ENCODE data around the gene CRYBA4. TPM values are rescaled to one million over a fixed set of nuclear protein-coding genes. Genes with fewer than 3 reads are reported as not detected.

The CRYBA4 gene
- total and polyA plus RNA-seq, 5 donors from 2014 or later, result 0.59 TPM; not detected in 4

GRCh38 chr22:26617271-26618199, 4.2 kb upstream of the CRYBA4 start, which contains the start of gene CRYBB1:
TSS of gene CRYBB1 (minus strand) at chr22:26618027. CDS start at chr22:26616319, 1,708 bp downstream.
- Histone ChIP-seq H3K9me3 (ENCODE audit: control insufficient read depth in 2 of 2, low read length in 2 of 2) (no peaks in the 10 kb centered on the region), H3K27ac (ENCODE audit: insufficient read depth, low read length, poor library complexity, severe bottlenecking) (no peak within 1 kb of the TSS), H3K4me3 (ENCODE audit: low read depth, low read length) (no peak within 1 kb of the TSS), H3K36me3 (ENCODE audit: control insufficient read depth, insufficient read depth, low read length) (no peaks in the 10 kb centered on the region), H3K4me1 (ENCODE audit: control insufficient read depth, insufficient read depth, low read length, poor library complexity, severe bottlenecking) (no peaks in the 10 kb centered on the region), H3K27me3 (ENCODE audit: control insufficient read depth, insufficient read depth, low read length) (no peaks in the 10 kb centered on the region)
- no peak for ATAC-seq (ENCODE audit: low read depth in 2 of 2)
- no peak for DNase-seq
- Mint-ChIP-seq H3K9me3 (no peaks in the 10 kb centered on the region), H3K4me1 (peaks cover 0 to 4% (median 1%) of the 10 kb centered on the region in 4 donors), H3K4me3 (no peak within 1 kb of the TSS), H3K36me3 (no peaks in the 10 kb centered on the region), H3K27ac (peak within 1 kb of the TSS in 1 of 3 donors; percentile 79), H3K27me3 (no peaks in the 10 kb centered on the region)

DNA sequence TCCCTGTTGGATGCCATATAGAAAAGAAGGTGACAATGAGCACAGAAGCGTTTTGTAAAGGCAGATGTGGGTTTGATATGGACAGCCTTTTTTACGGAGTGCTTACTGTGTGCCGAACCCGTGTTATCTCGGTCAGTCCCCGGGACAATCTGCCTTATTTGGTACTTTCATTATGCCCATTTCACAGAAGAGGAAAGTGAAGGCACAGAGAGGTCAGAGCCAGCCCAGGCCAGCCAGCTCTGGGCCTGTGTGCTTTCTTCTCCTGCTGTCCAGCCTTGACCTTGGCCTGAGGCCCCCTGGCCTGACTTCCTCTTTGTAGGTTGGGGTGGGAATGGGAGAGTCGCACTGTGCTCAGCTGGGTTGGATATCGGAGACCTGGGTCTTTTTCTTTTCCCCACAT, 3.3 kb upstream of the CRYBA4 start:
- Histone ChIP-seq H3K27ac (ENCODE audit: insufficient read depth, low read length, poor library complexity, severe bottlenecking) (no peak overlapping the region), H3K9me3 (ENCODE audit: control insufficient read depth in 2 of 2, low read length in 2 of 2) (no peaks in the 10 kb centered on the region), H3K27me3 (ENCODE audit: control insufficient read depth, insufficient read depth, low read length) (no peaks in the 10 kb centered on the region), H3K4me3 (ENCODE audit: low read depth, low read length) (no peak overlapping the region), H3K4me1 (ENCODE audit: control insufficient read depth, insufficient read depth, low read length, poor library complexity, severe bottlenecking) (no peaks in the 10 kb centered on the region), H3K36me3 (ENCODE audit: control insufficient read depth, insufficient read depth, low read length) (no peaks in the 10 kb centered on the region)
- Mint-ChIP-seq H3K9me3 (no peaks in the 10 kb centered on the region), H3K4me3 (no peak overlapping the region), H3K36me3 (no peaks in the 10 kb centered on the region), H3K27ac (no peak overlapping the region), H3K4me1 (peaks cover 0 to 4% (median 1%) of the 10 kb centered on the region in 4 donors), H3K27me3 (peaks cover 5% of the 10 kb centered on the region)
- ATAC-seq (ENCODE audit: low read depth in 2 of 2), result no peak
- no peak for DNase-seq

DNA sequence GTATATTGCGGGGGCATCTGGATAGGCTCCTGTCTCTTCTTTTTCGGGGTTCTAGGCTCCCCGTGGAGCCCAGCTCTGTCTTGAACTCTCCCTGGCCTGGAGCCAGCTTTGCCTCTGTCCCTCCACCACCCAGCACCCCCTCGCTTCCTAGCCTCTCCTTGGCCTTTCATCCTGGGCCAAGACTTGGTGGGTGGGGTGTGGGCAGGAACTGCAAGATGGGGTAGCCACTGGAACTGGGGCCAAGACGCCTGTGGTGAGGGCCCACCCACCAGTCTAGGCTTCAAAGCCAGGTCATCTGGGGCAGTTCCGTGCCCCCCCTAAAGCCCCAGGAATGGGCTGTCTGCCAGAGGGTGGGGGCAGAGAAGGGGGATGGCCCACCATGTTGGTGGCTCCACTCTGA, 2.3 kb upstream of the CRYBA4 start:
- ATAC-seq (ENCODE audit: low read depth in 2 of 2) (no peak), DNase-seq (no peak)
- H3K9me3 Mint-ChIP-seq, result no peaks in the 10 kb centered on the region
- H3K36me3 ChIP-seq (ENCODE audit: control insufficient read depth, insufficient read depth, low read length), result no peaks in the 10 kb centered on the region
- no peaks in the 10 kb centered on the region for H3K4me1 ChIP-seq (ENCODE audit: control insufficient read depth, insufficient read depth, low read length, poor library complexity, severe bottlenecking)
- peaks cover 0 to 4% (median 1%) of the 10 kb centered on the region in 4 donors for H3K4me1 Mint-ChIP-seq
- H3K27ac ChIP-seq (ENCODE audit: insufficient read depth, low read length, poor library complexity, severe bottlenecking), result no peak overlapping the region
- H3K36me3 Mint-ChIP-seq, result no peaks in the 10 kb centered on the region
- no peaks in the 10 kb centered on the region for H3K27me3 ChIP-seq (ENCODE audit: control insufficient read depth, insufficient read depth, low read length)
- H3K27me3 Mint-ChIP-seq, result peaks cover 5% of the 10 kb centered on the region
- no peak overlapping the region for H3K4me3 ChIP-seq (ENCODE audit: low read depth, low read length)
- no peaks in the 10 kb centered on the region for H3K9me3 ChIP-seq (ENCODE audit: control insufficient read depth in 2 of 2, low read length in 2 of 2)
- H3K4me3 Mint-ChIP-seq, result no peak overlapping the region
- no peak overlapping the region for H3K27ac Mint-ChIP-seq

DNA sequence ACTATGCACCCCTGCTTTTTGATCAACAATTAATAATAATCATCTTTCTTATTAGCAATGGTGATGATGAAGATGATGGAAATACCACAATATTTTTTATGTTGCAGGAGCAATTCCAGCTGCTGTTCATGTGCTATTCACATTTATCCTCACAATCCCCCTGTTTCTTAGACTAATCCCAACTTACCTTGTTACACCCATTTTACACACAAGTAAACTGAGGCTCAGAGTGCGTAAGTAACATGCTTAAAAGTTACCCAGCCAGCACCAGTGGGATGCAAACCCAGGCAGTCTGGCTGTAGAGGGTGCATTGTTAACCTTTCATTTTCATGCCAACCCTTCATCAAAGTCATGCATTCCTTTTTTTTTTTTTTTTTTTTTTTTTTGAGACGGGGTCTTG, 1.6 kb upstream of the CRYBA4 start:
- no peaks in the 10 kb centered on the region for H3K27me3 ChIP-seq (ENCODE audit: control insufficient read depth, insufficient read depth, low read length)
- DNase-seq (no peak), ATAC-seq (ENCODE audit: low read depth in 2 of 2) (no peak)
- no peaks in the 10 kb centered on the region for H3K9me3 ChIP-seq (ENCODE audit: control insufficient read depth in 2 of 2, low read length in 2 of 2)
- no peak overlapping the region for H3K27ac ChIP-seq (ENCODE audit: insufficient read depth, low read length, poor library complexity, severe bottlenecking)
- Mint-ChIP-seq H3K9me3 (no peaks in the 10 kb centered on the region), H3K4me1 (peaks cover 0 to 4% (median under 1%) of the 10 kb centered on the region in 4 donors), H3K27ac (no peak overlapping the region), H3K27me3 (peaks cover 5% of the 10 kb centered on the region), H3K36me3 (no peaks in the 10 kb centered on the region), H3K4me3 (no peak overlapping the region)
- H3K4me1 ChIP-seq (ENCODE audit: control insufficient read depth, insufficient read depth, low read length, poor library complexity, severe bottlenecking), result no peaks in the 10 kb centered on the region
- H3K36me3 ChIP-seq (ENCODE audit: control insufficient read depth, insufficient read depth, low read length), result no peaks in the 10 kb centered on the region
- no peak overlapping the region for H3K4me3 ChIP-seq (ENCODE audit: low read depth, low read length)

DNA sequence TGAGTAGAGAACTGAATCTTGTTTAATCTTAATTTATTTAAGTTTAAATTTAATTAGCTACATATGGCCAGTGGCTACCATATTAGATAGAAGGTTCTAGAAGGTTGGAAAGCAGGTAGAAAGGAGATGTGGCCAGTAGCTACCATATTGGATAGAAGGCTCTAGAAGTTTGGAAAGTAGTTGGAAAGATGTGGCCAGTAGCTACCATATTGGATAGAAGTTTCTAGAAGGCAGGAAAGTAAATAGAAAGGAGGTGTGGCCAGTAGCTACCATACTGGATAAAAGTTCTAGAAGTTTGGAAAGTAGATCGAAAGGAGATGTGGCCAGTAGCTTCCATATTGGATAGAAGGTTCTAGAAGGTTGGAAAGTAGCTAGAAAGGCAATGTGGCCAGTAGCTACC, 2.2 kb downstream of the CRYBA4 start:
- DNase-seq, result no peak
- Mint-ChIP-seq H3K9me3 (no peaks in the 10 kb centered on the region), H3K27me3 (peaks cover 14% of the 10 kb centered on the region), H3K4me3 (no peak overlapping the region), H3K27ac (peak overlapping the region in 2 of 3 donors; percentile 3 to 95), H3K4me1 (peaks cover 0 to 6% (median 2%) of the 10 kb centered on the region in 4 donors), H3K36me3 (no peaks in the 10 kb centered on the region)
- no peak for ATAC-seq (ENCODE audit: low read depth in 2 of 2)
- H3K4me1 ChIP-seq (ENCODE audit: control insufficient read depth, insufficient read depth, low read length, poor library complexity, severe bottlenecking), result no peaks in the 10 kb centered on the region
- no peak overlapping the region for H3K4me3 ChIP-seq (ENCODE audit: low read depth, low read length)
- no peaks in the 10 kb centered on the region for H3K36me3 ChIP-seq (ENCODE audit: control insufficient read depth, insufficient read depth, low read length)
- no peak overlapping the region for H3K27ac ChIP-seq (ENCODE audit: insufficient read depth, low read length, poor library complexity, severe bottlenecking)
- no peaks in the 10 kb centered on the region for H3K9me3 ChIP-seq (ENCODE audit: control insufficient read depth in 2 of 2, low read length in 2 of 2)
- no peaks in the 10 kb centered on the region for H3K27me3 ChIP-seq (ENCODE audit: control insufficient read depth, insufficient read depth, low read length)

GRCh38 chr22:26624803-26625202, 3.0 kb downstream of the CRYBA4 start:
- no peak overlapping the region for H3K4me3 ChIP-seq (ENCODE audit: low read depth, low read length)
- H3K9me3 Mint-ChIP-seq, result no peaks in the 10 kb centered on the region
- no peaks in the 10 kb centered on the region for H3K4me1 ChIP-seq (ENCODE audit: control insufficient read depth, insufficient read depth, low read length, poor library complexity, severe bottlenecking)
- no peaks in the 10 kb centered on the region for H3K36me3 ChIP-seq (ENCODE audit: control insufficient read depth, insufficient read depth, low read length)
- no peaks in the 10 kb centered on the region for H3K9me3 ChIP-seq (ENCODE audit: control insufficient read depth in 2 of 2, low read length in 2 of 2)
- ATAC-seq (ENCODE audit: low read depth in 2 of 2) (no peak), DNase-seq (no peak)
- H3K27ac Mint-ChIP-seq, result no peak overlapping the region
- H3K4me3 Mint-ChIP-seq, result no peak overlapping the region
- no peaks in the 10 kb centered on the region for H3K27me3 ChIP-seq (ENCODE audit: control insufficient read depth, insufficient read depth, low read length)
- H3K36me3 Mint-ChIP-seq, result no peaks in the 10 kb centered on the region
- peaks cover 0 to 6% (median 1%) of the 10 kb centered on the region in 4 donors for H3K4me1 Mint-ChIP-seq
- H3K27me3 Mint-ChIP-seq, result peaks cover 14% of the 10 kb centered on the region
- no peak overlapping the region for H3K27ac ChIP-seq (ENCODE audit: insufficient read depth, low read length, poor library complexity, severe bottlenecking)

GRCh38 chr22:26629988-26630761, 8.4 kb downstream of the CRYBA4 start:
- H3K9me3 ChIP-seq (ENCODE audit: control insufficient read depth in 2 of 2, low read length in 2 of 2), result no peaks in the 10 kb centered on the region
- no peak overlapping the region for H3K4me3 ChIP-seq (ENCODE audit: low read depth, low read length)
- no peaks in the 10 kb centered on the region for H3K27me3 ChIP-seq (ENCODE audit: control insufficient read depth, insufficient read depth, low read length)
- Mint-ChIP-seq H3K9me3 (peaks cover 0 to 3% (median 0%) of the 10 kb centered on the region in 7 donors), H3K36me3 (no peaks in the 10 kb centered on the region), H3K27ac (no peak overlapping the region), H3K4me1 (peaks cover 0 to 13% (median 1%) of the 10 kb centered on the region in 4 donors), H3K27me3 (peaks cover 9% of the 10 kb centered on the region), H3K4me3 (no peak overlapping the region)
- ATAC-seq (ENCODE audit: low read depth in 2 of 2) (no peak), DNase-seq (no peak)
- H3K36me3 ChIP-seq (ENCODE audit: control insufficient read depth, insufficient read depth, low read length), result no peaks in the 10 kb centered on the region
- no peak overlapping the region for H3K27ac ChIP-seq (ENCODE audit: insufficient read depth, low read length, poor library complexity, severe bottlenecking)
- peaks cover 4% of the 10 kb centered on the region for H3K4me1 ChIP-seq (ENCODE audit: control insufficient read depth, insufficient read depth, low read length, poor library complexity, severe bottlenecking)
